Tibial nerve (tissue), 3 donors: ENCODE measurements around the gene PXT1.

ENCODE experiments used
- CTCF ChIP-seq, 5 experiments: fragments of 200-600 bp in 3 of 5; fragments of 450-650 bp in 2 of 5; sonication (generic) in 3 of 5; IDR thresholded peaks; one replicate each; pipeline ENCODE4 v1.5.1; 2016 to 2019; ENCODE audit warnings: antibody characterized with exemption in 5 of 5, mild to moderate bottlenecking in 3 of 5, moderate library complexity in 2 of 5
- POLR2A ChIP-seq, 2 donors: fragments of 450-650 bp; IDR thresholded peaks; one replicate each; pipeline ENCODE4 v1.6.1; 2017; ENCODE audit warnings: antibody characterized with exemption in 2 of 2, mild to moderate bottlenecking in 2 of 2, moderate library complexity in 2 of 2

DNA sequence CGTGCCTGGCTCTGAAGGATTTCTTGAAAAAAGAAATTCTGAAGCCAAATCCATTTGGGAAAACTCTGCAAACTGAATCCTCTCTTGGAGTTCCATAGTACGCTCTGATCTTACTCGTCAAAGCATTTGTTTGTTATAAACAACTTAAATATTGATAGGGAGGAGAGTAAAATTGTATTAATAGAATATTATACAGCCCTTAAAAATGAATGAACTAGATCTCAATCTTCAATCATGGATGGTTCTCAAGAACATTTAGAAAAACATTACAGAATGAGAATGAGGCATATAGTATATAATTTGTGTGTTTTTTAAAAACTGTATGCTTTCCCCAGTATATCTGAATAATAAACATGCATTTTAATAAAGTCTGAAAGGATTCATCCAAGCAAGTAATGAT, 25.0 kb upstream of the PXT1 start:
- TF ChIP-seq CTCF (IDR thresholded peaks at IDR 0.05) (no peak), POLR2A (IDR thresholded peaks at IDR 0.05) (no peak)
